GM18498 (cell line): ENCODE results near the gene TOX2.

Source experiments
- ATAC-seq: cut with Tn5 transposase; IDR thresholded peaks from one replicate; pipeline ENCODE4 v1.9.1; 2021; ENCODE audit warnings: mild to moderate bottlenecking, moderate library complexity; ENCODE audit not compliant: unreplicated experiment

The TOX2 gene

GRCh38 chr20:44073011-44073674 lies 158.5 kb downstream of the TOX2 start:
- no peak for ATAC-seq

GRCh38 chr20:44073675-44074071 lies 159.0 kb downstream of the TOX2 start:
- no peak for ATAC-seq

- ATAC-seq = no peak
Observed at GRCh38 chr20:44074252-44075151, 159.8 kb downstream of the TOX2 start.

GRCh38 chr20:44075191-44075949 lies 160.7 kb downstream of the TOX2 start:
- no peak for ATAC-seq

GRCh38 chr20:44075950-44076232 lies 161.2 kb downstream of the TOX2 start:
- no peak for ATAC-seq

GRCh38 chr20:44079291-44079690 lies 164.6 kb downstream of the TOX2 start:
- ATAC-seq = no peak

- ATAC-seq = no peak
Observed at GRCh38 chr20:44080064-44080463, 165.4 kb downstream of the TOX2 start.

GRCh38 chr20:44080646-44081267 lies 166.1 kb downstream of the TOX2 start:
- ATAC-seq = peak; percentile 82

GRCh38 chr20:44081476-44081875 lies 166.8 kb downstream of the TOX2 start:
- ATAC-seq = no peak

GRCh38 chr20:44081888-44082287 lies 167.2 kb downstream of the TOX2 start:
- ATAC-seq = no peak

- no peak for ATAC-seq
Observed at GRCh38 chr20:44083220-44083933, 168.7 kb downstream of the TOX2 start.

GRCh38 chr20:44084439-44084838 lies 169.8 kb downstream of the TOX2 start:
- ATAC-seq = no peak

GRCh38 chr20:44084891-44085290 lies 170.2 kb downstream of the TOX2 start:
- ATAC-seq = no peak

- ATAC-seq = no peak
Observed at GRCh38 chr20:44085616-44086434, 171.2 kb downstream of the TOX2 start.

- no peak for ATAC-seq
Observed at GRCh38 chr20:44087051-44087856, 172.6 kb downstream of the TOX2 start.

- ATAC-seq = no peak
Observed at GRCh38 chr20:44087857-44088120, 173.1 kb downstream of the TOX2 start.

- ATAC-seq = peak; percentile 61
Observed at GRCh38 chr20:44089987-44090674, 175.5 kb downstream of the TOX2 start.

- no peak for ATAC-seq
Observed at GRCh38 chr20:44091026-44091425, 176.4 kb downstream of the TOX2 start.
